Thyroid gland (tissue), 4 donors: Measurements from ENCODE around the gene PARD3.

Experiments used
- POLR2A ChIP-seq, 2 donors: fragments of 450-650 bp; IDR thresholded peaks; one replicate each; pipeline ENCODE4 v1.6.1; 2017; ENCODE audit warnings: antibody characterized with exemption in 2 of 2, mild to moderate bottlenecking in 2 of 2, moderate library complexity in 1 of 2
- TF ChIP-seq, protein P1 (sequence below), 6 experiments: fragments of 200-600 bp in 3 of 6; fragments of 450-650 bp in 3 of 6; sonication (generic) in 3 of 6; IDR thresholded peaks; one replicate each; pipeline ENCODE4 v1.5.1; 2016 to 2019; ENCODE audit warnings: antibody characterized with exemption in 6 of 6, mild to moderate bottlenecking in 2 of 6, inconsistent platforms in 1 of 6, moderate library complexity in 1 of 6

DNA sequence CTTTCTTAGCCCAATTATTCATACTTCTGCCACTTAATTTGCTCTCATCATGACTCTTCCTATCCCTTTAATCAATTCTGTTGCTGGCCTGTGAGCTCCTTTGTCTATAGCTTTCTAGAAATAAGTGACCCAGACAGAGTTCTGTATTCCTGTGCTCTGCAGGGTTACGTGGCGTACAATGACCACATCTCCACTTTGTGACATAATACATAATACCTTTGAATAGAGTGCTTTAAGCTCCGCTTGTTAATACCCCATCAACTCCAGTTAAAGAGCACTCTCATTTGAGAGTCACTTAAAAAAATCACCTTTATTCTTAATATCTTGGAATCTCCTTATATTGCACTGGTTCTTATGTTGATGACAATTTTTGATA is 619.0 kb downstream of the PARD3 start:
- no peak for TF ChIP-seq POLR2A (IDR thresholded peaks at IDR 0.05)
- TF ChIP-seq, protein P1, sequence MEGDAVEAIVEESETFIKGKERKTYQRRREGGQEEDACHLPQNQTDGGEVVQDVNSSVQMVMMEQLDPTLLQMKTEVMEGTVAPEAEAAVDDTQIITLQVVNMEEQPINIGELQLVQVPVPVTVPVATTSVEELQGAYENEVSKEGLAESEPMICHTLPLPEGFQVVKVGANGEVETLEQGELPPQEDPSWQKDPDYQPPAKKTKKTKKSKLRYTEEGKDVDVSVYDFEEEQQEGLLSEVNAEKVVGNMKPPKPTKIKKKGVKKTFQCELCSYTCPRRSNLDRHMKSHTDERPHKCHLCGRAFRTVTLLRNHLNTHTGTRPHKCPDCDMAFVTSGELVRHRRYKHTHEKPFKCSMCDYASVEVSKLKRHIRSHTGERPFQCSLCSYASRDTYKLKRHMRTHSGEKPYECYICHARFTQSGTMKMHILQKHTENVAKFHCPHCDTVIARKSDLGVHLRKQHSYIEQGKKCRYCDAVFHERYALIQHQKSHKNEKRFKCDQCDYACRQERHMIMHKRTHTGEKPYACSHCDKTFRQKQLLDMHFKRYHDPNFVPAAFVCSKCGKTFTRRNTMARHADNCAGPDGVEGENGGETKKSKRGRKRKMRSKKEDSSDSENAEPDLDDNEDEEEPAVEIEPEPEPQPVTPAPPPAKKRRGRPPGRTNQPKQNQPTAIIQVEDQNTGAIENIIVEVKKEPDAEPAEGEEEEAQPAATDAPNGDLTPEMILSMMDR (IDR thresholded peaks at IDR 0.05) = no peak
